Smooth muscle cell (in vitro differentiated cells): Measurements from ENCODE around the gene POLR2J. TPM values are rescaled to one million over a fixed set of nuclear protein-coding genes. Genes with fewer than 3 reads are reported as not detected.
A peak's percentile ranks its signal among the peaks of the same experiment; 100 is the strongest.
"Not testable (repeated sequence)": the region's sequence is repeated elsewhere in the genome, so short reads cannot be mapped to it uniquely, and the experiment has no call there.

Source experiments
- DNase-seq: peaks from one replicate; lab custom pipeline; 2025; ENCODE audit not compliant: unreplicated experiment; lab: John Stamatoyannopoulos, UW
- H2AFZ ChIP-seq: fragments of 200-600 bp; sonication (generic); 2 replicates; pipeline ENCODE4 v1.6.0; 2016; ENCODE audit warnings: antibody characterized with exemption, low read depth, mild to moderate bottlenecking
- H3F3A ChIP-seq: fragments of 200-600 bp; sonication (generic); 2 replicates; pipeline ENCODE4 v1.6.0; 2017; ENCODE audit warnings: antibody characterized with exemption, low read depth
- H3K27ac ChIP-seq: fragments of 200-600 bp; sonication (generic); 2 replicates; pipeline ENCODE4 v1.5.1; 2016; ENCODE audit warnings: low read depth, mild to moderate bottlenecking
- H3K27me3 ChIP-seq: fragments of 200-600 bp; sonication (generic); 2 replicates; pipeline ENCODE4 v1.6.1; 2016; ENCODE audit warnings: low read depth, mild to moderate bottlenecking
- H3K36me3 ChIP-seq: fragments of 200-600 bp; sonication (generic); 2 replicates; pipeline ENCODE4 v1.5.1; 2016; ENCODE audit warnings: low read depth
- H3K4me1 ChIP-seq: fragments of 200-600 bp; sonication (generic); 2 replicates; pipeline ENCODE4 v1.5.1; 2016; ENCODE audit warnings: low read depth
- H3K4me2 ChIP-seq: fragments of 200-600 bp; sonication (generic); 2 replicates; pipeline ENCODE4 v1.6.0; 2016; ENCODE audit warnings: mild to moderate bottlenecking
- H3K4me3 ChIP-seq: fragments of 200-600 bp; sonication (generic); 2 replicates; pipeline ENCODE4 v1.5.1; 2016; ENCODE audit warnings: mild to moderate bottlenecking
- H3K79me2 ChIP-seq: fragments of 200-600 bp; sonication (generic); 2 replicates; pipeline ENCODE4 v1.6.0; 2016; ENCODE audit warnings: low read depth, mild to moderate bottlenecking
- H3K9ac ChIP-seq: fragments of 200-600 bp; sonication (generic); 2 replicates; pipeline ENCODE4 v1.6.0; 2016; ENCODE audit warnings: low read depth
- H3K9me3 ChIP-seq: fragments of 200-600 bp; sonication (generic); replicated peaks from 2 replicates; pipeline ENCODE4 v1.5.1; 2016; ENCODE audit warnings: low read depth
- H4K20me1 ChIP-seq: fragments of 200-600 bp; sonication (generic); 2 replicates; pipeline ENCODE4 v1.6.0; 2016; ENCODE audit warnings: low read depth
- WGBS: methylation state at CpG from one replicate; pipeline ENCODE4 v1.1.7; 2016; ENCODE audit warnings: low lambda C conversion rate; 5-methylcytosine and 5-hydroxymethylcytosine counted together
- polyA plus RNA-seq: library from polyadenylated mRNA; unstranded; fragments of >200 nt; fragmentation: Nextera tagmentation; extraction: Ambion mirVana; gene quantifications from 2 replicates; pipeline ENCODE4 v1.2.1, GENCODE V29; 2016
- total RNA-seq: library from RNA; depleted of rRNA; stranded (reverse); fragments of >200 nt; gene quantifications from 2 replicates; pipeline ENCODE4 v1.2.3, GENCODE V29; 2014
- TF ChIP-seq, protein P1 (sequence below): fragments of 200-600 bp; sonication (generic); IDR thresholded peaks from 2 replicates; pipeline ENCODE4 v1.5.1; 2017; ENCODE audit warnings: borderline replicate concordance, mild to moderate bottlenecking, antibody characterized with exemption; ENCODE audit not compliant: insufficient read depth, poor library complexity, severe bottlenecking

The POLR2J gene
- total and polyA plus RNA-seq, 2 experiments from 2014 or later: 13.1 to 92.2 TPM

DNA sequence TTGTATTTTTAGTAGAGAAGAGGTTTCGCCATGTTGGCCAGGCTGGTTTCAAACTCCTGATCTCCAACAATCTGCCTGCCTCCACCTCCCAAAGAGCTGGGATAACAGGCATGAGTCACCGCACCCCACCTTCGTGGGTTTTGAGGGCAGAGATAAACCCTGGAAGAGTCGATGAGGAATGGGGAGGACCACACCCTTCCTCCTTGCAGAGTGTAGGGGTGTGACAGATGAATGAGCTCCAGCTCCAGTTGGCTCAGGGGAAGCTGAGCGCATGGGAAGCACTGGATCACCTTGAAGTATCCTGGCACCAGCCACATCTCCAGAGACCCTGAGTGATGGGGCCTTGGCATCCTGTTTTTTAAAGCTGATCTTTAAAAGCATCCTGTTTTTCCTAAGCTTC is 5.6 kb upstream of the POLR2J start:
- not testable (repeated sequence) for DNase-seq, H2AFZ ChIP-seq
- no CpG with 5 or more reads among the region's 5 CpGs for WGBS

DNA sequence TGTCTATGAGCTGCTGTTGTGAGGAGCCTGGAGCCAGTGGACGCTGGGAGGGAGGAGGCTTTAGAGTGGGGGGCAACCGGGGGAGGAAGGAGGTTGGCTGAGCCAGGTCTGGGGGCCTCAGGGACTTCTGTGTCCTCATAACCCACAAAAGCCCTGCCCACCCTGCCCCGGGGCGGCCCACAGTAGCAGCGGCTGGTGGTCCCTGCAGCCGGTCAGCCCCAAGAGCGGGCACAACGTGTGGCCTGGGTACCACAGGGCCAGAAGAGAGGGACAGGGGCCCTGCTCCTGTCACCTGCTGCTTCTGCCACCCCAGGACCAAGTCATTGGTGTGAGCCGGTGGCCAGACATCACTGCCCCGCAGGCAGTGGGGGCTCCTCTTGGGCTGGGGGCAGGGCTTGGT is 3.2 kb upstream of the POLR2J start:
- not testable (repeated sequence) for H3K4me3 ChIP-seq, H4K20me1 ChIP-seq, H3K4me1 ChIP-seq, H3K36me3 ChIP-seq, H3F3A ChIP-seq, H2AFZ ChIP-seq, H3K9me3 ChIP-seq, DNase-seq, H3K27me3 ChIP-seq, H3K27ac ChIP-seq, H3K4me2 ChIP-seq, H3K9ac ChIP-seq, H3K79me2 ChIP-seq
- no CpG with 5 or more reads among the region's 10 CpGs for WGBS

More for the DNA sequence above, 5.6 kb upstream of the POLR2J start:
- not testable (repeated sequence) for H3K4me2 ChIP-seq, H3K36me3 ChIP-seq, H3K4me3 ChIP-seq, H3K4me1 ChIP-seq, H3F3A ChIP-seq, H3K27me3 ChIP-seq, H3K9ac ChIP-seq, H3K9me3 ChIP-seq, H4K20me1 ChIP-seq, H3K79me2 ChIP-seq, H3K27ac ChIP-seq

DNA sequence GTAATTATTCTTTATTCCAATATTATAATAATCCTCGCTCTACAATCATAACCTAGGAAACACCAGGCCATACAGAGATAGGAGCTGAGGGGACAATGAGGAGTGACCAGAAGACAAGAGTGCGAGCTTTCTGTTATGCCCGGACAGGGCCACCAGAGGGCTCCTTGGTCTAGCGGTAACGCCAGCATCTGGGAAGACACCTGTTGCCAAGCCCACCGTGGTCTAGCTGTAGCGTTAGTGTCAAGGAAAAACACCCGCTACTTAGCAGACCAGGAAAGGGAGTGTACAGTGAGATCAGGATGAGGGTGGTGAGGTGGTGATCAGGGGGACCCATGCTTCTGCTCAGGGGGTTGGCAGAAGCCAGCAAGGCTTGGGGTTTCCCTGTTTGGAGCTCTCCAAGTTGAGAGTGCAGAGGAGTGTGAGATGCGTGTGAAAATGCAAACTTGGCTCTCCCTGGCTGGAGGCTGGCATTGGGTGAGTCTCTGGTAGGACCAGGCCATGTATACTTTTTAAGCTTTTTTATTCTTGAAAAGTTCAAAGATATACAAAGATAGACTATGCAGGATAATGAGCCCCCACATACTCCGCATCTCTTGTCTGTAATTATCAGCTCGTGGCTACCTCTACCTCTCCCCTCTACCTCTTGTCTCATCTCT is 1.4 kb upstream of the POLR2J start:
- WGBS: 3% methylated on average over 8 of the region's 11 CpGs
- not testable (repeated sequence) for H3F3A ChIP-seq, H3K27ac ChIP-seq, DNase-seq, H3K4me3 ChIP-seq, H3K79me2 ChIP-seq, H3K9me3 ChIP-seq, H4K20me1 ChIP-seq, H2AFZ ChIP-seq, H3K27me3 ChIP-seq, H3K4me2 ChIP-seq, H3K4me1 ChIP-seq, H3K36me3 ChIP-seq, H3K9ac ChIP-seq
- TF ChIP-seq, protein P1, sequence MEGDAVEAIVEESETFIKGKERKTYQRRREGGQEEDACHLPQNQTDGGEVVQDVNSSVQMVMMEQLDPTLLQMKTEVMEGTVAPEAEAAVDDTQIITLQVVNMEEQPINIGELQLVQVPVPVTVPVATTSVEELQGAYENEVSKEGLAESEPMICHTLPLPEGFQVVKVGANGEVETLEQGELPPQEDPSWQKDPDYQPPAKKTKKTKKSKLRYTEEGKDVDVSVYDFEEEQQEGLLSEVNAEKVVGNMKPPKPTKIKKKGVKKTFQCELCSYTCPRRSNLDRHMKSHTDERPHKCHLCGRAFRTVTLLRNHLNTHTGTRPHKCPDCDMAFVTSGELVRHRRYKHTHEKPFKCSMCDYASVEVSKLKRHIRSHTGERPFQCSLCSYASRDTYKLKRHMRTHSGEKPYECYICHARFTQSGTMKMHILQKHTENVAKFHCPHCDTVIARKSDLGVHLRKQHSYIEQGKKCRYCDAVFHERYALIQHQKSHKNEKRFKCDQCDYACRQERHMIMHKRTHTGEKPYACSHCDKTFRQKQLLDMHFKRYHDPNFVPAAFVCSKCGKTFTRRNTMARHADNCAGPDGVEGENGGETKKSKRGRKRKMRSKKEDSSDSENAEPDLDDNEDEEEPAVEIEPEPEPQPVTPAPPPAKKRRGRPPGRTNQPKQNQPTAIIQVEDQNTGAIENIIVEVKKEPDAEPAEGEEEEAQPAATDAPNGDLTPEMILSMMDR: peak; percentile 28

DNA sequence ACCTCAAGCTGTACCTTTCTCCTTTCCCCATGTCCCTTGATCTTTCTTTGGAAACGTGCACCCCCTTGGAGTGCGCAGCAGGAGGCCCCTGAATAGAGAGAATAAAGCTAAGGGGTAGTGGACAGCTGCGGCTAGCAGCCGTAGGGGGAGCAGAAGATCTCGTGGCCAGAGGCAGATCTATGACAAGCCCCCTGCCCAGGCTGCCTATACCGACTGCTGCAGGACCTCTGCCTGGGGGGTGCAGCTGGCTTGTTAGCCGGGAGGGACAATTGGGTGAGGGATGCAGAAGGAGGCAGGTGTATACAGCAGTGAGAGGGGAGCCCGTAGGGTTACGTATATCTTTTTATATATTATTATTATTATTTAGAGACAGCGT is 475 bp upstream of the POLR2J start:
- DNase-seq, H3K79me2 ChIP-seq, H3K36me3 ChIP-seq, H2AFZ ChIP-seq, H3K27ac ChIP-seq, H3K27me3 ChIP-seq, H3K4me1 ChIP-seq, H3K4me3 ChIP-seq, H3F3A ChIP-seq, H3K9me3 ChIP-seq, H3K9ac ChIP-seq, H4K20me1 ChIP-seq: not testable (repeated sequence)
- H3K4me2 ChIP-seq: peak overlapping the region; percentile 78
- 100% methylated on average over 1 of the region's 10 CpGs for WGBS

DNA sequence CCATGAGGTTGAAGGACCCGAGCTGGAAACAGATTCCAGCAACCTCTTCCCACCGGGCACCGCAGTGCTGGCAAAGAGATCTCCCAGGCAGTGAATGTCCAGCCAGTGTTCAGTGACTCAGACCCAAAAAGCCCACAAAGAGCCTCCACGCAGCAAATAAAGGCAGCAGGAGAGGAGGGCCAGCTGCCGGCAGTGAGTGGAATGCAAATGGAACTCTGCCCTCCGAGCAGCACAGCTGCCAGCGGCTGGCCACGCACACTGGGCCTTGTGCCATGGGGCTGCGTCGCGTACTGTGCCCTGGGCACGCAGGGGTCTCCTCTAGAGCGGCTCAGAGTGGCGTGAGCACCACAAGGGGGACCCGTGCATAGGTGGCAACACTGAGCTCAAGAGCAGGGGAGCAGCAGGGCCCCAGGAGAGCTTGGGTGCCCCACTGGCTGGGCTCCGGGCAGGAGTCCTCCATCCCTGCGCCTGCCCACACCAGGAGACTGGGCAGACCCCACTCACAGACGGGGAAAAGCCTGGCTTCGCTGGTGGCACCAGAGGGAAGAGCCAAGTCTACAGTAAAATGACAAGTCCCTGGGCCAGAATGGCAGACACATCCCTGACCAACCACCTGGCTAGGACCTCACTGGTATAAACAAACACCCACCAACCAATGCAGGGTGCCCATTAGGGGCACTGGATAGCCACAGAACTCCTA is 3.8 kb downstream of the POLR2J start:
- H3K27me3 ChIP-seq, DNase-seq, H3K36me3 ChIP-seq, H3K4me1 ChIP-seq, H3F3A ChIP-seq, H3K27ac ChIP-seq, H4K20me1 ChIP-seq, H3K9me3 ChIP-seq, H3K4me3 ChIP-seq, H3K4me2 ChIP-seq, H2AFZ ChIP-seq, H3K79me2 ChIP-seq, H3K9ac ChIP-seq: not testable (repeated sequence)
- 94% methylated on average over 6 of the region's 19 CpGs for WGBS

DNA sequence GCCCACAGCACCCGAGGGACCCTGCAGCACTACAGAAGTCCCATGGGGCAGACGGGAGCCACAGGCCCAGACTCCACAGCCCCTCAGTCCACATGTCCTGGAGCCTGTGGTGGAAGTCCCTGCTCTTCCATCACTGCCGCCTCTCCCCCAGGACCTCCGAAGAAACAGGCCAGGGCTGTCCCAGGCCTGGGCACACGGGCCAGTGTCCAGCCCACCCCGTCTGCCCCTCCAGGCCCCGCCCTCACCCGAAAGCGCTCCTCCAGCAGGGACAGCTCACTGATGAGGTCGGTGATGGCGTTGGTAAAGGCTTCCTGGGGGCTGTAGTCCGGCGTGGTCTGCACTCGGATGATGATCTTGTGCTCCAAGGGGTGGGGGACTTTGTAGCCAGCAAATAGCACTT is 4.6 kb downstream of the POLR2J start:
- not testable (repeated sequence) for H2AFZ ChIP-seq, H3K9ac ChIP-seq, H3K4me1 ChIP-seq, H3K27me3 ChIP-seq, H4K20me1 ChIP-seq, H3K27ac ChIP-seq, DNase-seq, H3K36me3 ChIP-seq, H3K79me2 ChIP-seq, H3F3A ChIP-seq, H3K4me3 ChIP-seq, H3K9me3 ChIP-seq, H3K4me2 ChIP-seq
- 97% methylated on average over 11 of the region's 14 CpGs for WGBS
